Endothelial cell of umbilical vein (primary cell): ENCODE results near the gene RPS27L. TPM values are rescaled to one million over a fixed set of nuclear protein-coding genes. Genes with fewer than 3 reads are reported as not detected.

Experiments used
- BruUV-seq: library from RNA; stranded (reverse); fragments of 400-500 nt; replicated peaks from 2 replicates; lab custom pipeline; 2021; lab: Mats Ljungman, UMichigan
- CTCF ChIA-PET: fragments of 300-600, 350-600 bp; sonication (Branson Sonifier 250); formaldehyde crosslinking; loops from one replicate; lab custom pipeline; 2021; ENCODE audit warnings: antibody characterized with exemption, inconsistent platforms; lab: Charles Lee
- POLR2A ChIA-PET: fragments of 300-600, 350-600 bp; sonication (Branson Sonifier 250); formaldehyde crosslinking; loops from one replicate; lab custom pipeline; 2021; ENCODE audit warnings: antibody characterized with exemption, inconsistent platforms; lab: Charles Lee
- DNase-seq: peaks from one replicate; pipeline ENCODE4 v3.0.0-alpha.2; 2011; ENCODE audit warnings: low read depth, low spot score
- FAIRE-seq: peaks from 2 replicates; lab custom pipeline; 2011; peaks lifted over from hg19 to GRCh38; lab: Jason Lieb, UNC
- H2AFZ ChIP-seq: 2 replicates; pipeline ENCODE4 v1.6.0; 2012; ENCODE audit warnings: low read depth, low read length, control low read depth, inconsistent platforms
- H3K27ac ChIP-seq: 2 replicates; pipeline ENCODE4 v1.5.1; 2011; ENCODE audit warnings: low read depth, mild to moderate bottlenecking, control low read depth, low read length, moderate library complexity; ENCODE audit not compliant: insufficient read depth
- H3K27me3 ChIP-seq, 2 experiments: 2 replicates each; pipeline versions ENCODE4 v1.6.0 to v1.6.1; 2011; ENCODE audit warnings: low read length in 2 of 2, mixed read lengths in 1 of 2; ENCODE audit not compliant: control insufficient read depth in 2 of 2, insufficient read depth in 2 of 2
- H3K36me3 ChIP-seq, 2 experiments: 2 replicates in 1 of 2; 3 replicates in 1 of 2; pipeline ENCODE4 v1.5.1; 2011; ENCODE audit warnings: low read length in 2 of 2, mild to moderate bottlenecking in 1 of 2, moderate library complexity in 1 of 2; ENCODE audit not compliant: control insufficient read depth in 2 of 2, insufficient read depth in 2 of 2; ENCODE audit errors: extremely low read depth in 1 of 2
- H3K4me1 ChIP-seq: 3 replicates; pipeline ENCODE4 v1.5.1; 2011; ENCODE audit warnings: mild to moderate bottlenecking, low read length; ENCODE audit not compliant: control insufficient read depth, insufficient read depth; ENCODE audit errors: extremely low read depth
- H3K4me2 ChIP-seq: 2 replicates; pipeline ENCODE4 v1.6.1; 2011; ENCODE audit warnings: low read length, control low read depth, mixed read lengths; ENCODE audit not compliant: insufficient read depth
- H3K4me3 ChIP-seq, 3 experiments: fragments of 200-600 bp in 1 of 3; sonication (generic), shearing (Covaris generic) in 1 of 3; replicated peaks in 1 of 3; 2 replicates each; pipeline ENCODE4 v1.5.1; 2011 to 2016; ENCODE audit warnings: control low read depth in 3 of 3, low read length in 3 of 3, mild to moderate bottlenecking in 2 of 3, inconsistent platforms in 1 of 3, low read depth in 1 of 3, moderate library complexity in 1 of 3; ENCODE audit not compliant: insufficient read depth in 1 of 3
- H3K79me2 ChIP-seq: 2 replicates; pipeline ENCODE4 v1.6.0; 2012; ENCODE audit warnings: low read length, inconsistent platforms; ENCODE audit not compliant: control insufficient read depth, insufficient read depth
- H3K9ac ChIP-seq: replicated peaks from 2 replicates; pipeline ENCODE3; 2011; ENCODE audit warnings: low read length, control low read depth; ENCODE audit not compliant: insufficient read depth; ENCODE audit errors: extremely low read depth
- H3K9me1 ChIP-seq: replicated peaks from 3 replicates; pipeline ENCODE4 v1.6.0; 2011; ENCODE audit warnings: mild to moderate bottlenecking, low read length; ENCODE audit not compliant: control insufficient read depth, insufficient read depth; ENCODE audit errors: extremely low read depth
- H3K9me3 ChIP-seq: replicated peaks from 2 replicates; pipeline ENCODE4 v1.5.1; 2012; ENCODE audit warnings: low read length, inconsistent platforms; ENCODE audit not compliant: control insufficient read depth, insufficient read depth
- H4K20me1 ChIP-seq: replicated peaks from 2 replicates; pipeline ENCODE3; 2011; ENCODE audit warnings: mild to moderate bottlenecking, low read length; ENCODE audit not compliant: control insufficient read depth, insufficient read depth; ENCODE audit errors: extremely low read depth
- EZH2 ChIP-seq: IDR thresholded peaks from 2 replicates; pipeline ENCODE4 v1.6.1; 2012; ENCODE audit warnings: borderline replicate concordance, low read depth, mild to moderate bottlenecking, moderate library complexity, low read length, inconsistent platforms; ENCODE audit not compliant: severe bottlenecking
- FOS ChIP-seq: IDR thresholded peaks from 2 replicates; pipeline ENCODE4 v1.6.1; 2011; ENCODE audit warnings: mild to moderate bottlenecking, low read length, moderate library complexity, borderline replicate concordance; ENCODE audit not compliant: insufficient read depth
- GATA2 ChIP-seq: IDR thresholded peaks from 2 replicates; pipeline ENCODE4 v1.7.0; 2011; ENCODE audit warnings: low read depth, mild to moderate bottlenecking, moderate library complexity, mixed read lengths, low read length; ENCODE audit not compliant: insufficient read length, insufficient read depth
- JUN ChIP-seq: IDR thresholded peaks from 2 replicates; pipeline ENCODE4 v1.6.1; 2011; ENCODE audit warnings: borderline replicate concordance, low read depth; ENCODE audit not compliant: insufficient read length, insufficient read depth
- MYC ChIP-seq: IDR thresholded peaks from one replicate; pipeline ENCODE4 v1.6.1; 2011; ENCODE audit warnings: mild to moderate bottlenecking, low read depth, low read length
- POLR2A ChIP-seq: IDR thresholded peaks from 2 replicates; pipeline ENCODE4 v1.6.1; 2012; ENCODE audit warnings: low read depth, mild to moderate bottlenecking, control low read depth, low read length
- POLR2AphosphoS5 ChIP-seq: IDR thresholded peaks from 2 replicates; pipeline ENCODE4 v1.6.1; 2012; ENCODE audit warnings: low read depth, mild to moderate bottlenecking, control low read depth, low read length, moderate library complexity; ENCODE audit not compliant: insufficient read depth
- dilution Hi-C: fragments of 300-500 bp; cut with MboI; formaldehyde crosslinking; loops from one replicate; pipeline ENCODE4 v1.15.0; 2019; ENCODE audit warnings: low sequenced_read_pairs; ENCODE audit not compliant: extremely low pct_ligation_motif_present
- intact Hi-C: fragments of 100-400 bp; cut with micrococcal nuclease; formaldehyde crosslinking; loops from one replicate; pipeline ENCODE4 v1.10.0; 2022
- polyA plus RNA-seq, 4 experiments: library from polyadenylated mRNA; depleted of rRNA in 3 of 4; stranded (reverse) in 3 of 4; unstranded in 1 of 4; fragments of >200 nt; gene quantifications; 2 replicates each; pipeline versions ENCODE4 v1.2.1 to v1.2.3, GENCODE V29; 2011 to 2012; ENCODE audit warnings: missing spikeins in 1 of 4
- total RNA-seq: library from RNA; stranded (reverse); gene quantifications from 2 replicates; pipeline ENCODE4 v1.2.3, GENCODE V29; 2021
- TF ChIP-seq, protein P1 (sequence below): IDR thresholded peaks from 2 replicates; pipeline ENCODE4 v1.6.1; 2011; ENCODE audit not compliant: insufficient read depth, insufficient read length
- TF ChIP-seq, protein P2 (sequence below), 2 donors: IDR thresholded peaks; 1 replicate in 1 of 2; 2 replicates in 1 of 2; pipeline ENCODE4 v1.5.1; 2011; ENCODE audit warnings: low read length in 2 of 2, mild to moderate bottlenecking in 2 of 2, moderate library complexity in 2 of 2, control low read depth in 1 of 2, inconsistent platforms in 1 of 2, low read depth in 1 of 2; ENCODE audit not compliant: insufficient read depth in 1 of 2; ENCODE audit errors: extremely low read depth in 1 of 2

The RPS27L gene
- total and polyA plus RNA-seq, 2 donors (not counting 3 experiments of a cell fraction or from before 2014, with no cell fraction given): 163 to 345 TPM

DNA sequence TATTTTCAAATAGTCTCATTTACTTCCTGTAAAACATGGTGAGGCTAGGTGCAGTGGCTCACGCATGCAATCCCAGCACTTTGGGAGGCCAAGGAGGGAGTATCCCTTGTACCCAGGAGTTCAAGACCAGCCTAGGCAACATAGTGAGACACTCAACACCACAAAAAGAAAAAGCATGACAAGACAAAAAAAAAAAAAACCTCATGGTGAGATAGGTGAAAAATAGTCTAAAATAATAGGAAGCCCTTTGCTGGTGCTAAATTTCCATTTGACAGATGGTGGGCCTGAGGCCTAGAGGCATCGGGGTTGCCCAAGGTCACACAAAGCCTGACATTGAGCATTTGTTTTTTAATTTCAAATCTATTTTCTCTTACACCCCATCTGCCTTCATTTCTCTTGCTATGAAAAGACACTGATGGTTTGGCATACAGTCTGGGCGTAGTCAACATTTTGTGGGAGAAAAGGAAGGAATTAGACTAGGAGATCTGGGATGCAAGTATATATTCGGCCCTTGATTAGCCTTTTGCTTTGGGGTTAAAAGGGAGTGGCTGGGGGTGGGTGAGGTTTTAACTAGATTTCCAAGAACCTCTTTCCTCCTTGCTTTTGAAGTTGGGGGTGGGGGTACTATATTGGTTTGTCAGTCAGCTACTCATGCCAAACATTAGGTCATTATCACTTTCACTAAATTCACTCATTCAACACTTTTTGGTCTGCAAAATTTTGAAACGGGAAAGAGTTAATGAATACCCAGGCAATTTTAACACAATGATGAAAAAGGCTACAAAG is 43.4 kb upstream of the RPS27L start:
- Histone ChIP-seq H3K79me2 (peaks cover 84% of the 10 kb centered on the region), H3K4me3 (no peak overlapping the region), H3K27ac (no peak overlapping the region), H3K9me3 (no peaks in the 10 kb centered on the region), H3K4me2 (no peak overlapping the region), H3K27me3 (no peaks in the 10 kb centered on the region), H3K4me1 (peaks cover 7% of the 10 kb centered on the region), H3K9ac (no peak overlapping the region), H2AFZ (no peak overlapping the region), H4K20me1 (no peaks in the 10 kb centered on the region), H3K9me1 (no peaks in the 10 kb centered on the region), H3K36me3 (no peaks in the 10 kb centered on the region)
- dilution Hi-C loops: no loop called here
- DNase-seq (no peak), FAIRE-seq (no peak)
- CTCF ChIA-PET: no interaction called here
- POLR2A ChIA-PET: interaction anchor here (0.9 kb wide), 1 partner anchor 11 kb away, joined by 10 read pairs; the partner anchor contains the start of gene RAB8B
- no TSS peak for BruUV-seq
- intact Hi-C loops: no loop called here
- TF ChIP-seq MYC (no peak), POLR2AphosphoS5 (no peak), GATA2 (no peak), JUN (no peak), FOS (no peak), EZH2 (no peak), POLR2A (no peak)
- TF ChIP-seq, protein P1, sequence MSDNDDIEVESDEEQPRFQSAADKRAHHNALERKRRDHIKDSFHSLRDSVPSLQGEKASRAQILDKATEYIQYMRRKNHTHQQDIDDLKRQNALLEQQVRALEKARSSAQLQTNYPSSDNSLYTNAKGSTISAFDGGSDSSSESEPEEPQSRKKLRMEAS: no peak
- TF ChIP-seq, protein P2, sequence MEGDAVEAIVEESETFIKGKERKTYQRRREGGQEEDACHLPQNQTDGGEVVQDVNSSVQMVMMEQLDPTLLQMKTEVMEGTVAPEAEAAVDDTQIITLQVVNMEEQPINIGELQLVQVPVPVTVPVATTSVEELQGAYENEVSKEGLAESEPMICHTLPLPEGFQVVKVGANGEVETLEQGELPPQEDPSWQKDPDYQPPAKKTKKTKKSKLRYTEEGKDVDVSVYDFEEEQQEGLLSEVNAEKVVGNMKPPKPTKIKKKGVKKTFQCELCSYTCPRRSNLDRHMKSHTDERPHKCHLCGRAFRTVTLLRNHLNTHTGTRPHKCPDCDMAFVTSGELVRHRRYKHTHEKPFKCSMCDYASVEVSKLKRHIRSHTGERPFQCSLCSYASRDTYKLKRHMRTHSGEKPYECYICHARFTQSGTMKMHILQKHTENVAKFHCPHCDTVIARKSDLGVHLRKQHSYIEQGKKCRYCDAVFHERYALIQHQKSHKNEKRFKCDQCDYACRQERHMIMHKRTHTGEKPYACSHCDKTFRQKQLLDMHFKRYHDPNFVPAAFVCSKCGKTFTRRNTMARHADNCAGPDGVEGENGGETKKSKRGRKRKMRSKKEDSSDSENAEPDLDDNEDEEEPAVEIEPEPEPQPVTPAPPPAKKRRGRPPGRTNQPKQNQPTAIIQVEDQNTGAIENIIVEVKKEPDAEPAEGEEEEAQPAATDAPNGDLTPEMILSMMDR (IDR thresholded peaks at IDR 0.05; ENCODE audit: extremely low read depth in 1 of 2, insufficient read depth in 1 of 2, low read depth in 1 of 2, low read length in 2 of 2): no peak
